RWPE2 (cell line): ENCODE results near the gene CSNK1A1.

Experiments
- ATAC-seq: fragments of 200-7000 bp; cut with Tn5 transposase; 3 replicates; pipeline ENCODE4 v1.9.1; 2021; ENCODE audit warnings: low read depth
- DNase-seq: peaks from one replicate; pipeline ENCODE4 v3.0.0-alpha.2; 2020; ENCODE audit warnings: low spot score
- H3K27ac ChIP-seq: fragments of 450-650 bp; 2 replicates; pipeline ENCODE4 v1.5.1; 2017; ENCODE audit warnings: mild to moderate bottlenecking; ENCODE audit not compliant: poor library complexity, severe bottlenecking
- H3K27me3 ChIP-seq: fragments of 250-450 bp; sonication (Bioruptor Pico); 2 replicates; pipeline ENCODE4 v1.5.1; 2021; ENCODE audit warnings: mild to moderate bottlenecking, moderate library complexity; ENCODE audit not compliant: insufficient read depth, poor library complexity, severe bottlenecking
- H3K36me3 ChIP-seq: fragments of 250-450 bp; sonication (Bioruptor Pico); 2 replicates; pipeline ENCODE4 v1.5.1; 2020; ENCODE audit warnings: low read depth, mild to moderate bottlenecking, moderate library complexity
- H3K4me1 ChIP-seq: fragments of 250-450 bp; sonication (Bioruptor Pico); 2 replicates; pipeline ENCODE4 v1.5.1; 2021; ENCODE audit warnings: mild to moderate bottlenecking, moderate library complexity; ENCODE audit not compliant: insufficient read depth, poor library complexity, severe bottlenecking
- H3K4me3 ChIP-seq: fragments of 250-450 bp; sonication (Bioruptor Pico); 2 replicates; pipeline ENCODE4 v1.5.1; 2021; ENCODE audit warnings: mild to moderate bottlenecking, moderate library complexity; ENCODE audit not compliant: severe bottlenecking
- H3K9me3 ChIP-seq: fragments of 250-450 bp; sonication (Bioruptor Pico); 2 replicates; pipeline ENCODE4 v1.5.1; 2021; ENCODE audit warnings: mild to moderate bottlenecking, moderate library complexity; ENCODE audit not compliant: severe bottlenecking
- CTCF ChIP-seq: fragments of 450-650 bp; IDR thresholded peaks from one replicate; pipeline ENCODE4 v1.5.1; 2017; ENCODE audit warnings: mild to moderate bottlenecking, moderate library complexity; ENCODE audit not compliant: poor library complexity, severe bottlenecking

The CSNK1A1 gene

GRCh38 chr5:149504677-149505076 lies 46.6 kb downstream of the CSNK1A1 start:
- DNase-seq (no peak), ATAC-seq (no peak)
- Histone ChIP-seq H3K9me3 (no peaks in the 10 kb centered on the region), H3K36me3 (peaks cover 96% of the 10 kb centered on the region), H3K4me3 (no peak overlapping the region), H3K27me3 (no peaks in the 10 kb centered on the region), H3K4me1 (peaks cover 3% of the 10 kb centered on the region), H3K27ac (no peak overlapping the region)
- no peak for TF ChIP-seq CTCF

GRCh38 chr5:149503006-149503405 lies 48.2 kb downstream of the CSNK1A1 start:
- ATAC-seq (no peak), DNase-seq (no peak)
- H3K4me3 ChIP-seq, result no peak overlapping the region
- peaks cover 96% of the 10 kb centered on the region for H3K36me3 ChIP-seq
- no peaks in the 10 kb centered on the region for H3K27me3 ChIP-seq
- H3K9me3 ChIP-seq, result no peaks in the 10 kb centered on the region
- no peak for TF ChIP-seq CTCF
- H3K27ac ChIP-seq, result no peak overlapping the region
- peaks cover 3% of the 10 kb centered on the region for H3K4me1 ChIP-seq

- no peaks in the 10 kb centered on the region for H3K9me3 ChIP-seq
- ATAC-seq, result no peak
- H3K4me3 ChIP-seq, result no peak overlapping the region
- peaks cover 96% of the 10 kb centered on the region for H3K36me3 ChIP-seq
- no peak overlapping the region for H3K27ac ChIP-seq
- peaks cover 3% of the 10 kb centered on the region for H3K4me1 ChIP-seq
- no peaks in the 10 kb centered on the region for H3K27me3 ChIP-seq
- no peak for DNase-seq
- no peak for TF ChIP-seq CTCF
Observed at GRCh38 chr5:149500922-149501582, 50.2 kb downstream of the CSNK1A1 start.

GRCh38 chr5:149498724-149499336 lies 52.4 kb downstream of the CSNK1A1 start:
- peaks cover 3% of the 10 kb centered on the region for H3K4me1 ChIP-seq
- H3K4me3 ChIP-seq, result no peak overlapping the region
- DNase-seq (no peak), ATAC-seq (no peak)
- H3K36me3 ChIP-seq, result peaks cover 96% of the 10 kb centered on the region
- H3K27me3 ChIP-seq, result no peaks in the 10 kb centered on the region
- no peak overlapping the region for H3K27ac ChIP-seq
- no peak for TF ChIP-seq CTCF
- H3K9me3 ChIP-seq, result no peaks in the 10 kb centered on the region

GRCh38 chr5:149497357-149497756 lies 53.9 kb downstream of the CSNK1A1 start:
- Histone ChIP-seq H3K27me3 (no peaks in the 10 kb centered on the region), H3K4me1 (peaks cover 7% of the 10 kb centered on the region), H3K9me3 (no peaks in the 10 kb centered on the region), H3K36me3 (peaks cover 85% of the 10 kb centered on the region), H3K27ac (peak overlapping the region; percentile 2), H3K4me3 (no peak overlapping the region)
- DNase-seq, result no peak
- peak; percentile 32; the same call in 1 of the 3 replicates for ATAC-seq
- TF ChIP-seq CTCF, result no peak
